Endothelial cell of umbilical vein (primary cell): Measurements from ENCODE around the gene NR6A1.

ENCODE experiments used
- MYC ChIP-seq: IDR thresholded peaks from one replicate; pipeline ENCODE4 v1.6.1; 2011; ENCODE audit warnings: mild to moderate bottlenecking, low read depth, low read length
- TF ChIP-seq, protein P1 (sequence below), 2 donors: IDR thresholded peaks; 1 replicate in 1 of 2; 2 replicates in 1 of 2; pipeline ENCODE4 v1.5.1; 2011; ENCODE audit warnings: low read length in 2 of 2, mild to moderate bottlenecking in 2 of 2, moderate library complexity in 2 of 2, control low read depth in 1 of 2, inconsistent platforms in 1 of 2, low read depth in 1 of 2; ENCODE audit not compliant: insufficient read depth in 1 of 2; ENCODE audit errors: extremely low read depth in 1 of 2
- TF ChIP-seq, protein P2 (sequence below): IDR thresholded peaks from 2 replicates; pipeline ENCODE4 v1.6.1; 2011; ENCODE audit not compliant: insufficient read depth, insufficient read length

DNA sequence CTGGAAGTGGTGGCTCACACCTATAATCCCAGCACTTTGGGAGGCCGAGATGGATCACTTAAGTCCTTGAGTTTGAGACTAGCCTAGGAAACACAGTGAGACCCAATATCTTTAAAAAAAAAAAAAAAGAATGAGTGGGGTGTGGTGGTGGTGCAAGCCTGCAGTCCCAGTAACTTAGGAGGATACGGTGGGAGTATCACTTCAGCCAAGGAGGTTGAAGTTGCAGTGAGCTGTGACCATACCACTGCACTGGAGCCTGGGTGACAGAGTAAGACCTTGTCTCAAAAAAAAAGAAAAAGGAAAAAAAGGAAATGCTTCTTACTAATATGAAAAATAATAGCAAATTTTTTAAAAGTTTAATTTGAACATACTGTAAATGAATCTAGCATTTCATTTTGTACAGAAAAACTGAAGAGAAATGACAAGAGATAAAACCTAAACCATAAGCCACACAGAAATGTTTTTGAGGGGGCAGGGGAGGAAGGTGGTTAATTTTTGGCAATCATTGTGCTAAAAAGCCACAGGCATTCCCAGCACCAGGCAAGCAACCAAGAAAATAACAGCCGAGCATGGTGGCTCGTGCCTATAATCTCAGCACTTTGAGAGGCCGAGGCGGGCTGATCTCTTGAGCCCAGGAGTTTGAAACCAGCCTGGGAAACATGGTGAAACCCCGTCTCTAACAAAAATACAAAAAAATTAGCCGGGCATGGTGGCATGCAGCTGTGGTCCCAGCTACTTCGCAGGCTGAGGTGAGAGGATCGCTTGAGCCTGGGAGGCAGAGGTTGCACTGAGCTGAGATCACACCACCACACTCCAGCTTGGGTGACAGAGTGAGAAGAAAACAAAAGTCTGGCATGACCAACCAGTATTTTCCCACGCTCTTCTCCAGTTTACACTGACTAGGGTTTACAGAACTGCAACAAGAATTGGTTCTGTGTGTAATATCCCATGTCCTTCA, 149.5 kb downstream of the NR6A1 start:
- TF ChIP-seq, protein P1, sequence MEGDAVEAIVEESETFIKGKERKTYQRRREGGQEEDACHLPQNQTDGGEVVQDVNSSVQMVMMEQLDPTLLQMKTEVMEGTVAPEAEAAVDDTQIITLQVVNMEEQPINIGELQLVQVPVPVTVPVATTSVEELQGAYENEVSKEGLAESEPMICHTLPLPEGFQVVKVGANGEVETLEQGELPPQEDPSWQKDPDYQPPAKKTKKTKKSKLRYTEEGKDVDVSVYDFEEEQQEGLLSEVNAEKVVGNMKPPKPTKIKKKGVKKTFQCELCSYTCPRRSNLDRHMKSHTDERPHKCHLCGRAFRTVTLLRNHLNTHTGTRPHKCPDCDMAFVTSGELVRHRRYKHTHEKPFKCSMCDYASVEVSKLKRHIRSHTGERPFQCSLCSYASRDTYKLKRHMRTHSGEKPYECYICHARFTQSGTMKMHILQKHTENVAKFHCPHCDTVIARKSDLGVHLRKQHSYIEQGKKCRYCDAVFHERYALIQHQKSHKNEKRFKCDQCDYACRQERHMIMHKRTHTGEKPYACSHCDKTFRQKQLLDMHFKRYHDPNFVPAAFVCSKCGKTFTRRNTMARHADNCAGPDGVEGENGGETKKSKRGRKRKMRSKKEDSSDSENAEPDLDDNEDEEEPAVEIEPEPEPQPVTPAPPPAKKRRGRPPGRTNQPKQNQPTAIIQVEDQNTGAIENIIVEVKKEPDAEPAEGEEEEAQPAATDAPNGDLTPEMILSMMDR (IDR thresholded peaks at IDR 0.05; ENCODE audit: extremely low read depth in 1 of 2, insufficient read depth in 1 of 2, low read depth in 1 of 2, low read length in 2 of 2): no peak
- TF ChIP-seq, protein P2, sequence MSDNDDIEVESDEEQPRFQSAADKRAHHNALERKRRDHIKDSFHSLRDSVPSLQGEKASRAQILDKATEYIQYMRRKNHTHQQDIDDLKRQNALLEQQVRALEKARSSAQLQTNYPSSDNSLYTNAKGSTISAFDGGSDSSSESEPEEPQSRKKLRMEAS: no peak
- no peak for TF ChIP-seq MYC
